ENCODE measurements around the gene ZNRF2.

The ZNRF2 gene

DNA sequence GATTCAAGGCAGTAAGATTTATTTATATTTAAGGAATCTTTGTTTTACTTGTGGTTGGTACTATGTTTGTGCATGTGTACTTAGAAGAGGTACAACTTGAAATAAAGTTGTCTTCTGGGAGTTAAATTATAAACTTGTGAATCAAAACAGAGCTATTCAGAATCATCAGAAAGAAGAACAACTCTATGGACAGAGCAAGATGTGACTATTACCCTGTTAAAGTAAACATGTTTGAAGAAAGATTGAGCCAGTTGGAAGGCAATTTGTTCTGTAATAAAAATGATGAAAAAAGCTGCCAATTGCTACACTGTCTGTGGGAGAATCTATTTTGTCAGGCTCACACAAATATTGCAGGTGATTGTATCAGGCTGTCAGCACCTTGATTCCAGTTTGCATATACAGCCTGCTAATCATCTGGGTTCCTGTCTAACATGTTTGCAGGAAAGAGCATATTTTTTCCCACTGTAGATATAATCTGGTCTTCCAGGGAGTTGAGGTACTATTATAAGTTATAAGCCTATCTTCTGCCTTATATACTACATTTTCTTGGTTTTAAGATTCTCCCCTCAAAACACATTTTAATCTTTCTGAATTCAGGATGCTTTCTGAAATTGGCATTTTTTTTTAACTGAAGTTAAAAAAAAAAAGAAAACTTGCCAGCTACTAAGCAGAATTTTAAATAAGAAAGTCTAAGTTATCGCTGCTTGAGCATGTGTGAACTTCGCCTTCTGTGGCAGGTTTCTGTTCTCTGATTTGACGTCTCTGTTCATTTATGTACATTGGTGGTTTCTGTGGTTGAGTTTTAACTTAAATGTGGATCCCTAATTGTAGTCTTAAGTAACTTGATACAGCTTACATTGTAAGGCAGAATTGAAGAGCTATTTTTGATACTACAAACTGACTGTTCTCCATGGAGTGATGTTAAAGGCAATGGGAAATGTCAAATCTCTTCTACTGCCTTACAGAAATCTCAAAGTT is 46.0 kb downstream of the ZNRF2 start:
- Mint-ChIP-seq H3K4me1 (peaks cover 34 to 63% of the 10 kb centered on the region in 2 donors), H3K27me3 (no peaks in the 10 kb centered on the region), H3K9me3 (peaks cover 8 to 11% of the 10 kb centered on the region in 2 donors), H3K27ac (peak overlapping the region; percentile 62), H3K36me3 (peaks cover 16 to 27% of the 10 kb centered on the region in 2 donors), H3K4me3 (peak overlapping the region; percentile 61 to 72)
- peak; percentile 97 to 98 for ATAC-seq (replicated peaks)
- peak; percentile 5 for DNase-seq

GRCh38 chr7:30331338-30331737 is 46.9 kb downstream of the ZNRF2 start:
- no peaks in the 10 kb centered on the region for H3K27me3 Mint-ChIP-seq
- H3K4me3 Mint-ChIP-seq = no peak overlapping the region
- H3K27ac Mint-ChIP-seq = peak overlapping the region; percentile 59
- H3K9me3 Mint-ChIP-seq = peaks cover 8% of the 10 kb centered on the region in 2 donors
- peaks cover 13 to 23% of the 10 kb centered on the region in 2 donors for H3K36me3 Mint-ChIP-seq
- DNase-seq (no peak), ATAC-seq (replicated peaks) (peak in 1 of 2 donors; percentile 38)
- peaks cover 33 to 66% of the 10 kb centered on the region in 2 donors for H3K4me1 Mint-ChIP-seq

- ATAC-seq (replicated peaks) = no peak
- Mint-ChIP-seq H3K27ac (no peak overlapping the region), H3K9me3 (peaks cover 7 to 8% of the 10 kb centered on the region in 2 donors), H3K4me1 (peaks cover 25 to 65% of the 10 kb centered on the region in 2 donors), H3K36me3 (peaks cover 5 to 15% of the 10 kb centered on the region in 2 donors), H3K4me3 (no peak overlapping the region), H3K27me3 (no peaks in the 10 kb centered on the region)
- no peak for DNase-seq
Observed at GRCh38 chr7:30332549-30332948, 48.2 kb downstream of the ZNRF2 start.

DNA sequence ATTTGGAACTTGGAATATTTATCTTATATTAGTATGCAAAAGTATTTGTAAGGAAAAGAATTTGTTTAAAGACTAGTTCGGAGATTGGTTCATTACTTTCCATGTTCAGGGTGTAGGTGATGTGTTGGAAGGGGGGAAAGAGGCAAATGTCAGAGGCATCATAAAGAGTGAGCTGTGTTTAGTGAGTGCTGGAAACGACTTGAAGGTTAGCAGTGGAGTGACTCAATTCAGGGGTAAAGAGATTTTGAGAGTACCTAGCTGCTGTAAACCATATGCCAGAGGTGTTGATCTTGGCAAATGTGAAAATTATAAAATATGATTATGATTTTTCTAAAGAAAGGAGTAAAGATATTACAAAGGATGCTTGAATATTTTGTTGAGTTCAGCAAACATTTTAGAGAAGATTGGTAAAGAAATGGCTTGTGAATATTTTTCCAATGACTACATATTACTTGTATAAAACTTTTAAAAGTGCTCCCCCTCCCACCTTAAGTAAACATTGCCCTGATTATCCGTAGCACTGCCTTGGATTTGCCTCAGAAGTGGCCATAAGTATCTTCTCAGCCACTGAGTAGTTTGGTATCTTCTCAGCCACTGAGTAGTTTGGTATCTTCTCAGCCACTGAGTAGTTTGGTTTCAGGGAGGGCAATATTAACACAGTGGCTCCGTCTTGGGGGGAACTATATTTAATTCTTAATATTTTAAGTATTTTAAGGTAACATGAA is 51.5 kb downstream of the ZNRF2 start:
- ATAC-seq (replicated peaks) (peak in 1 of 2 donors; percentile 55), DNase-seq (no peak)
- no peak overlapping the region for H3K4me3 Mint-ChIP-seq
- peaks cover 8 to 25% of the 10 kb centered on the region in 2 donors for H3K36me3 Mint-ChIP-seq
- H3K27me3 Mint-ChIP-seq = no peaks in the 10 kb centered on the region
- H3K4me1 Mint-ChIP-seq = peaks cover 32 to 77% of the 10 kb centered on the region in 2 donors
- H3K27ac Mint-ChIP-seq = no peak overlapping the region
- H3K9me3 Mint-ChIP-seq = peaks cover 7 to 8% of the 10 kb centered on the region in 2 donors

GRCh38 chr7:30344513-30344912 is 60.1 kb downstream of the ZNRF2 start:
- Mint-ChIP-seq H3K4me3 (peak overlapping the region in 1 of 2 donors; percentile 35), H3K36me3 (peaks cover 5 to 19% of the 10 kb centered on the region in 2 donors), H3K27ac (peak overlapping the region; percentile 63), H3K27me3 (no peaks in the 10 kb centered on the region), H3K9me3 (peaks cover 9 to 11% of the 10 kb centered on the region in 2 donors), H3K4me1 (peaks cover 32 to 78% of the 10 kb centered on the region in 2 donors)
- no peak for DNase-seq
- ATAC-seq (replicated peaks) = no peak

GRCh38 chr7:30347226-30348082 is 63.1 kb downstream of the ZNRF2 start:
- Mint-ChIP-seq H3K27ac (peak overlapping the region; percentile 60), H3K27me3 (no peaks in the 10 kb centered on the region), H3K9me3 (peaks cover 0 to 2% of the 10 kb centered on the region in 2 donors), H3K4me3 (peak overlapping the region in 1 of 2 donors; percentile 39), H3K36me3 (peaks cover 0 to 3% of the 10 kb centered on the region in 2 donors), H3K4me1 (peaks cover 23 to 58% of the 10 kb centered on the region in 2 donors)
- ATAC-seq (replicated peaks) (no peak), DNase-seq (no peak)

DNA sequence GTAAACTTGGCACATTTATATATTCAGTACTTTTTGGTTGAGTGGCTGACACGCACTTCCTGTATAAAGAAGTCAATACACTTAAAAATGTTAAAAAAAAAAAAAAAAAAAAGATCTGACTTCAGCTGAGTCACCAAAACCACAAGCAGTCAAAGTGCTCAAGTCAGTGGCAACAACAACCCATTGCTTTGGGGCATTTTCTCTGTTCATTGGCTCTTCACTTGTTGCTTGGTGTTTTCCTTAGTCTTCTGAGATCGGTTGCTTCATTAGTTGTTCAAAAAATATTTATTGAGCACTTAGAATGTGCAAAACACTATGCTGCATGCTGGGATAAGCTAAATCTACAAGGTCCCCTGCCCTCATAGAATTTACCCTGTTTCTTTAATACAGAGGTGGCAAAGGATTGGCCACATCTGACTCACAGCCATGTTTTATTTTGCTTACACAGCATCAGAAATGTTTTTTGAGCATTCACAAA is 63.7 kb downstream of the ZNRF2 start:
- Mint-ChIP-seq H3K36me3 (peaks cover 0 to 3% of the 10 kb centered on the region in 2 donors), H3K4me1 (peaks cover 23 to 58% of the 10 kb centered on the region in 2 donors), H3K4me3 (peak overlapping the region; percentile 23 to 39), H3K9me3 (peaks cover 0 to 2% of the 10 kb centered on the region in 2 donors), H3K27me3 (no peaks in the 10 kb centered on the region), H3K27ac (peak overlapping the region; percentile 60)
- DNase-seq = peak; percentile 30
- ATAC-seq (replicated peaks) = peak; percentile 93

GRCh38 chr7:30349170-30349569 is 64.8 kb downstream of the ZNRF2 start:
- no peak overlapping the region for H3K4me3 Mint-ChIP-seq
- ATAC-seq (replicated peaks) (no peak), DNase-seq (no peak)
- H3K27ac Mint-ChIP-seq = no peak overlapping the region
- peaks cover 0 to 2% of the 10 kb centered on the region in 2 donors for H3K9me3 Mint-ChIP-seq
- H3K36me3 Mint-ChIP-seq = no peaks in the 10 kb centered on the region
- H3K27me3 Mint-ChIP-seq = no peaks in the 10 kb centered on the region
- H3K4me1 Mint-ChIP-seq = peaks cover 27 to 51% of the 10 kb centered on the region in 2 donors

DNA sequence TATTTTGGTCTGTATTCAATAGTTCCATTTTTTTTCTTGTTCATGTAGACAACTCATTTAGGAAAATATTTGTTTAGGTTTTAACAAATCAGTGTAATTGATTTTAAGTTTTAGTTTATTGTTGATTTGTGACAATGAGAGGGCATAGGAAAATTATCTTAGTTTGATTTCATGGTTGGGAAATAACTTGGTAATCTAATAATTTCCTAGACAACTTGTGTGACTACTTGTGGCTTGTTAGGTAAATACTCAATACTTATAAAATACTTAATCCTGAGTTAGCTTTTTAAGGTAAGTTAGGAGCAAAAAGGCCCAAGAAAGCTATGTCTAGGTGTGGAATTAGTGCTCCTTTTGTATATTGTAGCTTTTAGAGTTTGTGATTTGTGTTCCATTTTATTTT is 65.4 kb downstream of the ZNRF2 start:
- Mint-ChIP-seq H3K27ac (no peak overlapping the region), H3K9me3 (peaks cover 0 to 2% of the 10 kb centered on the region in 2 donors), H3K4me1 (peaks cover 22 to 45% of the 10 kb centered on the region in 2 donors), H3K36me3 (no peaks in the 10 kb centered on the region), H3K27me3 (no peaks in the 10 kb centered on the region), H3K4me3 (no peak overlapping the region)
- ATAC-seq (replicated peaks) (no peak), DNase-seq (no peak)

GRCh38 chr7:30351286-30351685 is 66.9 kb downstream of the ZNRF2 start:
- peaks cover 3 to 5% of the 10 kb centered on the region in 2 donors for H3K36me3 Mint-ChIP-seq
- ATAC-seq (replicated peaks) = no peak

DNA sequence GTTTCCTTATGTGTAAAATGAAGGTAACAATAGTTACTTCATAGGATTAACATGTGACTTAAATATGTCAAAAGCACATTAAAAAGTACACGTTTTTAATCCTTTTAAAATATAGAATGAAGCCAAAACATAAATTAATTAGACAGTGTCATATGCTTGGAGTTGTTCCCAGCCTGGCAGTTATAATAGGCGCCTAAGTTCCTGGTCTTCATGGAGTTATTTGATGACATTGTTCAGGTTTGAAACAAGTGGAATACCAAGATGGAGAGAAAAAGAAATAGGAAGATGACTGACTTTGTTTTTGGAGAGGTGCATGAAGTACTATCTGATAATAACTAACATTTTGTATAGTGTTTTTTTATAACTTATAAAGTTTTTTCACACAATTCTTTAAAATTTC is 67.3 kb downstream of the ZNRF2 start:
- Mint-ChIP-seq H3K9me3 (no peaks in the 10 kb centered on the region), H3K27me3 (no peaks in the 10 kb centered on the region), H3K4me1 (peaks cover 14 to 29% of the 10 kb centered on the region in 2 donors), H3K4me3 (no peak overlapping the region), H3K36me3 (peaks cover 3 to 6% of the 10 kb centered on the region in 2 donors), H3K27ac (no peak overlapping the region)
- ATAC-seq (replicated peaks) (no peak), DNase-seq (no peak)

More at GRCh38 chr7:30351286-30351685, 66.9 kb downstream of the ZNRF2 start:
- Mint-ChIP-seq H3K4me3 (no peak overlapping the region), H3K27ac (no peak overlapping the region), H3K4me1 (peaks cover 14 to 34% of the 10 kb centered on the region in 2 donors), H3K9me3 (peaks cover 0 to 2% of the 10 kb centered on the region in 2 donors), H3K27me3 (no peaks in the 10 kb centered on the region)
- no peak for DNase-seq

DNA sequence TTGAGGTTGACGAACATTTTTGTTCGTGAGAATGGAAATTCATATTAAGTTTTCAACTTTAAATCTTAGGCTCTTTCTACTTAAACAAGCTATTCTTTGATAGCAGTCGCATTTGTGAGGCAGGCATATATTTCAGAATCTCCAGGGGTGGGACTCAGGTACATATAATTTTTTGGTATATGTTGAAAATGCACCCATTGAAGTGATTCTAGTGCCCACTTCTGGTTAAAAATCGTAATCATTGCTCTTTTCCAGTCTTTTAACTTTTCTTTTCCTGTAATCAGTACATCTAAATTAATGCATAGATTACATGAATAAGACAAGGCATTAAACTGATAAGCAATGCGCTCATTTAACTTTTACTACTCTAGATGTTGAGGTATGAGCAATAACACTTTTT is 67.8 kb downstream of the ZNRF2 start:
- peaks cover 12 to 26% of the 10 kb centered on the region in 2 donors for H3K4me1 Mint-ChIP-seq
- peaks cover 3 to 9% of the 10 kb centered on the region in 2 donors for H3K36me3 Mint-ChIP-seq
- H3K9me3 Mint-ChIP-seq = no peaks in the 10 kb centered on the region
- no peak overlapping the region for H3K4me3 Mint-ChIP-seq
- no peaks in the 10 kb centered on the region for H3K27me3 Mint-ChIP-seq
- DNase-seq (no peak), ATAC-seq (replicated peaks) (no peak)
- H3K27ac Mint-ChIP-seq = no peak overlapping the region

GRCh38 chr7:30353532-30353931 is 69.1 kb downstream of the ZNRF2 start:
- Mint-ChIP-seq H3K27me3 (no peaks in the 10 kb centered on the region), H3K9me3 (no peaks in the 10 kb centered on the region), H3K36me3 (peaks cover 8 to 17% of the 10 kb centered on the region in 2 donors), H3K4me1 (peaks cover 7 to 18% of the 10 kb centered on the region in 2 donors), H3K4me3 (no peak overlapping the region), H3K27ac (no peak overlapping the region)
- DNase-seq = no peak
- ATAC-seq (replicated peaks) = no peak

Measured in stimulated activated naive B cell treated with anti-CD40 and anti-IgM and Interleukin-4, amounts not matched to agents 10 μg/mL and 1 μg/mL and 100 μg/mL, for 72 hours (primary cell).